Measurements from ENCODE around the gene GRID2IP. TPM values are rescaled to one million over a fixed set of nuclear protein-coding genes. Genes with fewer than 3 reads are reported as not detected.

The GRID2IP gene
- total and polyA plus RNA-seq, 2 donors from 2014 or later = 0.11 to 0.76 TPM

DNA sequence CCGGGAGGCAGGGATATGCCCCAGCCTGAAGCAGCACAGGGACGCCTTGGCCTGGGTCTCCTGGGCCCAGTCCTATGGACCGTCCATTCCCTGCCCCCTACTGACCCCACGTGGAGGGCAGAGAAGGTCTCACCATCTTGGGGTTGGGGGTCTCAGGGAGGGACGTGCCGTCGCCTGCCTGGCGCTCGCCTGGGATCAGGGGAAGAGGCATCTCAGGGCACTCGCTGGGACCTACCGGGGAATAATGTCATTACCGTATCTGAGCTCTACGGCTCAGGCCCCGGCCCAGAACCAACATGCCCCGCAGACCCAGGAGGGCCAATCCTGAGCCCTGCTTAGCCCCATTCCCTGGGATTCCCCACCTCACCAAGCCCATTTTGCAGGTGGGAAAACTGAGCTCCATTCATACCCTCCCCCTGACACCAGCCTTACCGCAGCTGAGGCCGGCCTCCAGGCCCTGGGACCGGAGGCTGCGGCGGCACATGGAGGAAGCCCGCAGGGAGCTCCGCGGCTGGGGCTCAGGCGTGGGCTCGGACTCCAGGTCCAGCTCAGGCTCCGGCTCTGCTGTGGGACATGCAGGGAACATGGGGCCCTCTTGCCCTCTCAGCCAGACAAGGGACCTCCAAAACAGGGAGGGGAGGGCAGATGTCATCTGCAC, 40.7 kb downstream of the GRID2IP start:
- Histone ChIP-seq H3K9ac (ENCODE audit: low read length in 3 of 3) (no peak overlapping the region), H3K36me3 (ENCODE audit: control insufficient read depth in 2 of 3, insufficient read depth in 3 of 3, low read length in 3 of 3) (no peaks in the 10 kb centered on the region), H3K27me3 (ENCODE audit: control insufficient read depth, insufficient read depth, low read length) (no peaks in the 10 kb centered on the region), H3K27ac (ENCODE audit: low read depth in 2 of 2, low read length in 2 of 2) (no peak overlapping the region), H3K4me1 (ENCODE audit: control insufficient read depth in 2 of 3, insufficient read depth in 2 of 3, low read depth in 1 of 3, low read length in 3 of 3) (no peaks in the 10 kb centered on the region), H3K4me3 (ENCODE audit: low read length in 3 of 3) (no peak overlapping the region), H3K9me3 (ENCODE audit: control insufficient read depth in 2 of 3, insufficient read depth in 1 of 3, low read length in 3 of 3) (no peaks in the 10 kb centered on the region)
- FAIRE-seq = no peak
- TF ChIP-seq, protein P1, sequence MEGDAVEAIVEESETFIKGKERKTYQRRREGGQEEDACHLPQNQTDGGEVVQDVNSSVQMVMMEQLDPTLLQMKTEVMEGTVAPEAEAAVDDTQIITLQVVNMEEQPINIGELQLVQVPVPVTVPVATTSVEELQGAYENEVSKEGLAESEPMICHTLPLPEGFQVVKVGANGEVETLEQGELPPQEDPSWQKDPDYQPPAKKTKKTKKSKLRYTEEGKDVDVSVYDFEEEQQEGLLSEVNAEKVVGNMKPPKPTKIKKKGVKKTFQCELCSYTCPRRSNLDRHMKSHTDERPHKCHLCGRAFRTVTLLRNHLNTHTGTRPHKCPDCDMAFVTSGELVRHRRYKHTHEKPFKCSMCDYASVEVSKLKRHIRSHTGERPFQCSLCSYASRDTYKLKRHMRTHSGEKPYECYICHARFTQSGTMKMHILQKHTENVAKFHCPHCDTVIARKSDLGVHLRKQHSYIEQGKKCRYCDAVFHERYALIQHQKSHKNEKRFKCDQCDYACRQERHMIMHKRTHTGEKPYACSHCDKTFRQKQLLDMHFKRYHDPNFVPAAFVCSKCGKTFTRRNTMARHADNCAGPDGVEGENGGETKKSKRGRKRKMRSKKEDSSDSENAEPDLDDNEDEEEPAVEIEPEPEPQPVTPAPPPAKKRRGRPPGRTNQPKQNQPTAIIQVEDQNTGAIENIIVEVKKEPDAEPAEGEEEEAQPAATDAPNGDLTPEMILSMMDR (IDR thresholded peaks at IDR 0.05; ENCODE audit: borderline replicate concordance, extremely low read depth, insufficient read depth) = no peak
- intact Hi-C loops (cut with DNase I) = no loop called here
- no peak for DNase-seq

DNA sequence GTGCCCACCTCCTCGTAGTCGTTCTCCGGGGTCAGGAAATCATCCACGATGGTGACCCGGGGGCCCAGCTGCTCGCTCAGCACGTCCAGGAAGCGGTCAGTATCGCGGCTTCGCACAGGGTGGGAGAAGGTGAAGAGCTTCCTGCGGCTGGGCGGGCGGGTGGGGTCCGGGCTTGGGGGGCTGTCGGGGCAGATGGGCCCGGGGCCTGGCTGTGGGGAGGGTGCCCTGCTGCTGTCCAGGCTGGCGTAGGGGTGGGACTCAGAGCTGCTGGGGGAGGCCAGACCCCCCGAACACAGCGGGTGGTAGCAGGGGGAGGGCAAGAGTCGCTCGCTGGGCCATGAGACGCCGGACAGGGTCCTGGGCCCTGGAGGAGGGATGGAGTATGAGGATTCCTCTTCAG, 42.3 kb downstream of the GRID2IP start:
- FAIRE-seq (no peak), DNase-seq (no peak)
- Histone ChIP-seq H3K4me1 (ENCODE audit: control insufficient read depth in 2 of 3, insufficient read depth in 2 of 3, low read depth in 1 of 3, low read length in 3 of 3) (peaks cover 0 to 4% (median 0%) of the 10 kb centered on the region in 3 donors), H3K36me3 (ENCODE audit: control insufficient read depth in 2 of 3, insufficient read depth in 3 of 3, low read length in 3 of 3) (no peaks in the 10 kb centered on the region), H3K27me3 (ENCODE audit: control insufficient read depth, insufficient read depth, low read length) (no peaks in the 10 kb centered on the region), H3K9ac (ENCODE audit: low read length in 3 of 3) (no peak overlapping the region), H3K4me3 (ENCODE audit: low read length in 3 of 3) (no peak overlapping the region), H3K27ac (ENCODE audit: low read depth in 2 of 2, low read length in 2 of 2) (no peak overlapping the region), H3K9me3 (ENCODE audit: control insufficient read depth in 2 of 3, insufficient read depth in 1 of 3, low read length in 3 of 3) (no peaks in the 10 kb centered on the region)
- TF ChIP-seq, protein P1 (IDR thresholded peaks at IDR 0.05; ENCODE audit: borderline replicate concordance, extremely low read depth, insufficient read depth) = no peak
- intact Hi-C loops (cut with DNase I) = no loop called here

DNA sequence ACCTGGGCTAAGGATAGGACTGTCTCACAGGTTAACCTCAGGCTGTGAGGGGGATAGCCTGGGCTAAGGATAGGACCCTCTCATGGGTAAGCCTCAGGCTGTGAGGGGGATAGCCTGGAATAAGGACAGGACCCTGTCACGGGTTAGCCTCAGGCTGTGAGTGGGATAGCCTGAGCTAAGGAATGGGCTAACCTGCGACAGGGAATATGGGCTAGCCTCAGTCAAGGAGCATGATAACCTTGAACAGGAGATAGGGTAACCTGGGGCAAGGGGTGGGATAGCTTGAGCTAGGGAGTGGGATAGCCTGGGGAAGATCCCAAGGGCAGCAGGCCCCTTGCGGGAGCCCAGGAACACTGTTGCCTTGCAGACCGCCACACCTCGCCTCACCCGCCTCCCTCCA, 42.7 kb downstream of the GRID2IP start:
- FAIRE-seq (no peak), DNase-seq (no peak)

More for the DNA sequence above, 42.7 kb downstream of the GRID2IP start:
- H3K4me1 ChIP-seq (ENCODE audit: control insufficient read depth in 2 of 3, insufficient read depth in 2 of 3, low read depth in 1 of 3, low read length in 3 of 3) = peaks cover 0 to 4% (median 0%) of the 10 kb centered on the region in 3 donors
- no peak overlapping the region for H3K27ac ChIP-seq (ENCODE audit: low read depth in 2 of 2, low read length in 2 of 2)
- H3K9ac ChIP-seq (ENCODE audit: low read length in 3 of 3) = no peak overlapping the region
- no peaks in the 10 kb centered on the region for H3K9me3 ChIP-seq (ENCODE audit: control insufficient read depth in 2 of 3, insufficient read depth in 1 of 3, low read length in 3 of 3)
- no peak overlapping the region for H3K4me3 ChIP-seq (ENCODE audit: low read length in 3 of 3)
- no peaks in the 10 kb centered on the region for H3K27me3 ChIP-seq (ENCODE audit: control insufficient read depth, insufficient read depth, low read length)
- H3K36me3 ChIP-seq (ENCODE audit: control insufficient read depth in 2 of 3, insufficient read depth in 3 of 3, low read length in 3 of 3) = no peaks in the 10 kb centered on the region
- intact Hi-C loops (cut with DNase I) = no loop called here
- TF ChIP-seq, protein P1 (IDR thresholded peaks at IDR 0.05; ENCODE audit: borderline replicate concordance, extremely low read depth, insufficient read depth) = no peak
